Body of pancreas (tissue), 4 donors: ENCODE measurements around the gene GPR155. TPM values are rescaled to one million over a fixed set of nuclear protein-coding genes. Genes with fewer than 3 reads are reported as not detected.
"Not testable (repeated sequence)": the region's sequence is repeated elsewhere in the genome, so short reads cannot be mapped to it uniquely, and the experiment has no call there.

Experiments
- ATAC-seq: fragments of 150-250 bp; one replicate; pipeline ENCODE4 v1.9.1; 2016
- DNase-seq, 4 donors: peaks; one replicate each; pipeline ENCODE4 v3.0.0-alpha.2; 2019
- H3K27ac ChIP-seq, 4 donors: fragments of 200-600 bp; sonication (generic); 1 replicate in 3 of 4; 2 replicates in 1 of 4; pipeline versions ENCODE4 v1.5.1 to v1.6.1; 2016 to 2019; ENCODE audit warnings: mild to moderate bottlenecking in 1 of 4, mixed read lengths in 1 of 4, moderate library complexity in 1 of 4
- H3K27me3 ChIP-seq, 2 donors: fragments of 200-600 bp; sonication (generic); one replicate each; pipeline ENCODE4 v1.6.0; 2016; ENCODE audit warnings: mild to moderate bottlenecking in 1 of 2
- H3K36me3 ChIP-seq, 2 donors: fragments of 200-600 bp; sonication (generic); replicated peaks in 1 of 2; 2 replicates each; pipeline ENCODE4 v1.5.1; 2016; ENCODE audit warnings: low read depth in 2 of 2; ENCODE audit not compliant: insufficient read depth in 1 of 2
- H3K4me1 ChIP-seq: fragments of 200-600 bp; sonication (generic); one replicate; pipeline ENCODE4 v1.6.0; 2016
- H3K4me3 ChIP-seq, 2 donors: fragments of 200-600 bp; sonication (generic); 1 replicate in 1 of 2; 2 replicates in 1 of 2; pipeline ENCODE4 v1.5.1; 2016 to 2019
- H3K9me3 ChIP-seq, 3 donors: fragments of 200-600 bp; sonication (generic); 1 replicate in 2 of 3; 2 replicates in 1 of 3; pipeline ENCODE4 v1.5.1; 2016
- POLR2A ChIP-seq, 3 donors: fragments of 450-650 bp; IDR thresholded peaks; one replicate each; pipeline ENCODE4 v1.6.1; 2016; ENCODE audit warnings: antibody characterized with exemption in 3 of 3, mild to moderate bottlenecking in 2 of 3
- WGBS, 2 donors: methylation state at CpG; one replicate each; pipeline ENCODE4 v1.1.5; 2017; 5-methylcytosine and 5-hydroxymethylcytosine counted together
- intact Hi-C: fragments of 100-400 bp; cut with DNase I; formaldehyde crosslinking; loops from one replicate; pipeline ENCODE4 v1.15.1; 2023
- total RNA-seq, 2 donors: library from RNA; depleted of rRNA; stranded (reverse); fragments of >200 nt; gene quantifications; one replicate each; pipeline ENCODE4 v1.1.0, GENCODE V29; 2016
- TF ChIP-seq, protein P1 (sequence below), 7 experiments: fragments of 450-650 bp in 4 of 7; fragments of 200-600 bp in 3 of 7; sonication (generic) in 3 of 7; IDR thresholded peaks; one replicate each; pipeline ENCODE4 v1.5.1; 2016 to 2019; ENCODE audit warnings: antibody characterized with exemption in 7 of 7

The GPR155 gene
- total RNA-seq, 2 donors from 2014 or later: 4.6 to 8.6 TPM

DNA sequence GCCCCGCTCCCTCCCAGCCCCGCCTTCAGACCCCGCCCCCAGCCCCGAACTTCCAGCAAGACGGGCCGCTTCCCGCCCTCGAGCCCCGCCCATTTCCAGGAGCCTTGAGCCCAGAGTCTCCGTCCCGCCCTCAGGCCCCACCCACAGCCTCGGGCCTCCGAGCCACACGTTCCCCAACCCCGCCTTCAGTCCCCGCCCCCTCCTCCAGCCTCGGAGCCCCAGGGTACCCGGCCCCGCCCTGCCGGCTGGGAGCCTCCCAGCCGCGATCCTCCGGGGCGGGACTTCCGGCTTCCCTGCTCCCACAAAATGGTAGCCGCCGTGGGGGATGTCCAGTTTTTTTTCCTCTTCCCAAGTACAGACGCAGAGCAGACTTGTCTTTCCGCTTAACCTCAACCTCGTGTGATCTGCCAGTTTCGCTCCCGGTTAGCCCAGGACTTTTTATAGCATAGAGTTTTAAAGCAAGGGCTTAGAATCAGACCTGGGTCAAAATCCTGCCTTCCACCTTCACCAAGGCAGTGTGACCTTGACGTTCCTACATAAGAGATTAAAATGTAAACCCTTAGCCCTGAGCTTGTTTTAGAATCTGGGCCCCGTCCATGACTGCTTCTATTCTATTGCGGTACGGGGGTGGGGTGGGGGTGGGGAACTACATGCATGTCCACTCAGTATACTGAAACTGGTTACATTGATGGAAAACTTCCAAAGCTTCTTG is 435 bp upstream of the GPR155 start:
- H3K27ac ChIP-seq: peak overlapping the region; percentile 84 to 93 (median 90)
- H3K4me3 ChIP-seq: peak overlapping the region; percentile 86 to 90
- ATAC-seq (peak; percentile 98), DNase-seq (peak; percentile 100)
- H3K9me3 ChIP-seq: no peaks in the 10 kb centered on the region
- 0 to 2% methylated on average over 13 to 19 of the region's 36 CpGs for WGBS, 2 donors
- no peaks in the 10 kb centered on the region for H3K27me3 ChIP-seq
- H3K36me3 ChIP-seq: no peaks in the 10 kb centered on the region
- peaks cover 14% of the 10 kb centered on the region for H3K4me1 ChIP-seq
- TF ChIP-seq, protein P1, sequence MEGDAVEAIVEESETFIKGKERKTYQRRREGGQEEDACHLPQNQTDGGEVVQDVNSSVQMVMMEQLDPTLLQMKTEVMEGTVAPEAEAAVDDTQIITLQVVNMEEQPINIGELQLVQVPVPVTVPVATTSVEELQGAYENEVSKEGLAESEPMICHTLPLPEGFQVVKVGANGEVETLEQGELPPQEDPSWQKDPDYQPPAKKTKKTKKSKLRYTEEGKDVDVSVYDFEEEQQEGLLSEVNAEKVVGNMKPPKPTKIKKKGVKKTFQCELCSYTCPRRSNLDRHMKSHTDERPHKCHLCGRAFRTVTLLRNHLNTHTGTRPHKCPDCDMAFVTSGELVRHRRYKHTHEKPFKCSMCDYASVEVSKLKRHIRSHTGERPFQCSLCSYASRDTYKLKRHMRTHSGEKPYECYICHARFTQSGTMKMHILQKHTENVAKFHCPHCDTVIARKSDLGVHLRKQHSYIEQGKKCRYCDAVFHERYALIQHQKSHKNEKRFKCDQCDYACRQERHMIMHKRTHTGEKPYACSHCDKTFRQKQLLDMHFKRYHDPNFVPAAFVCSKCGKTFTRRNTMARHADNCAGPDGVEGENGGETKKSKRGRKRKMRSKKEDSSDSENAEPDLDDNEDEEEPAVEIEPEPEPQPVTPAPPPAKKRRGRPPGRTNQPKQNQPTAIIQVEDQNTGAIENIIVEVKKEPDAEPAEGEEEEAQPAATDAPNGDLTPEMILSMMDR (IDR thresholded peaks at IDR 0.05): no peak
- TF ChIP-seq POLR2A (IDR thresholded peaks at IDR 0.05): no peak
- intact Hi-C loops: no loop called here

DNA sequence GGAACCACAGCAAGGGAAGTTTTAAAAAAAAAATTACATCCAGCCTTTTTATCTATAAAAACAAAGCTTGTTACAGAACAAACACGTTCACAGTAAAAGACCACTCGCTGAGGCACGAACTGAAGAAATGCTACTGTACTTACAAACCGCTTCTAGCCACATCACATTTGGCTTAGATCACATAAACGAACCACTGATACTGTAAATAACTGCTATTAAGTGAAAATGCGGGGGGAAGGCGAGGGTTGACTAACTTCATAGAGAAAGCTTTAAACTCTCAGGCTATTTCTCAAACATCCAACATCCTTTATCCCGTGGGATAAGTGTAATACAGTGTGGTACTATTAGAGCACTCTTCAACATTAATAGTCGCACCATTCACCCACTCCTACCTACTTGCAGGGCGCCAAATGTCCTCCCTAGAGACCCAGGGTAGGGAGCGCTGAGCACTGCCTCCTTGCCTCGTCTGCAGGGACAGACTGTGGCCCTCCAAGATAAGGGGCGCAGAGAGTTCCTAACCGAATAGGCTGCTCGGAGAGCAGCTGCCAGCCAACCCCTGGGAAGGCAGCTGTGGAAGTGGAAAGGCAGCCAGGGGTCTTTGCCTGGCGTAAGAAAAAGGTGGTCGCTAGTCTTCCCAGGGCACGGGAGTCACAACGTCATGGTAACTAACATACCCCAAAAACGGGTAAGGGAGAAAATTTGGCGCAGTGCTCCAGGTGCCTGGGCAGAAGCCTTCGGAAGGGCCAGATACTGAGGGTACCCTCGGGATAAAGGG is 854 bp downstream of the GPR155 start:
- Histone ChIP-seq H3K27me3 (no peaks in the 10 kb centered on the region), H3K4me3 (peak overlapping the region; percentile 86 to 90), H3K36me3 (no peaks in the 10 kb centered on the region), H3K27ac (peak overlapping the region; percentile 48 to 93 (median 90)), H3K4me1 (peaks cover 14% of the 10 kb centered on the region), H3K9me3 (no peaks in the 10 kb centered on the region)
- ATAC-seq: peak; percentile 35
- TF ChIP-seq, protein P1 (IDR thresholded peaks at IDR 0.05): peak in 1 of 7 experiments; percentile 8
- no peak for TF ChIP-seq POLR2A (IDR thresholded peaks at IDR 0.05)
- intact Hi-C loops: no loop called here
- 3 to 4% methylated on average over 23 of the region's 23 CpGs for WGBS, 2 donors
- DNase-seq: peak; percentile 39 to 62 (median 48)

DNA sequence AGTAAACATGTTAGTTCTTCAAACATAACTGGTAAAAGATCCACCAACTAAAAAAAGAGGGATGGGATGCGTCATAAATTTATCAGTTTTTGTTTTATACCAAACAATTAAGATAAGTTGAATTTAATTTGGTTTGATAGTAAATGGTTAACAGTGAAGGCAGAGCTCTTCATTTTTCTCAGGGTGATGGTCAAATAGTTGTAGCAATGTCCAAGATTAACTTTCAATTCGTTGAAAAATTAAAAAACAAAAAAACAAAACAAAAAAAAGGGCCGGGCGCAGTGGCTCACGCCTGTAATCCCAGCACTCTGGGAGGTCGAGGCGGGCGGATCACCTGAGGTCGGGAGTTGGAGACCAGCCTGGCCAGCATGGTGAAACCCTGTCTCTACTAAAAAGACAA is 1.8 kb downstream of the GPR155 start:
- DNase-seq, H3K4me3 ChIP-seq, H3K36me3 ChIP-seq, H3K27me3 ChIP-seq, intact Hi-C loops, H3K27ac ChIP-seq, ATAC-seq, H3K9me3 ChIP-seq: not testable (repeated sequence)
- WGBS, 2 donors: 43 to 53% methylated on average over 9 of the region's 9 CpGs
- H3K4me1 ChIP-seq: peaks cover 14% of the 10 kb centered on the region

DNA sequence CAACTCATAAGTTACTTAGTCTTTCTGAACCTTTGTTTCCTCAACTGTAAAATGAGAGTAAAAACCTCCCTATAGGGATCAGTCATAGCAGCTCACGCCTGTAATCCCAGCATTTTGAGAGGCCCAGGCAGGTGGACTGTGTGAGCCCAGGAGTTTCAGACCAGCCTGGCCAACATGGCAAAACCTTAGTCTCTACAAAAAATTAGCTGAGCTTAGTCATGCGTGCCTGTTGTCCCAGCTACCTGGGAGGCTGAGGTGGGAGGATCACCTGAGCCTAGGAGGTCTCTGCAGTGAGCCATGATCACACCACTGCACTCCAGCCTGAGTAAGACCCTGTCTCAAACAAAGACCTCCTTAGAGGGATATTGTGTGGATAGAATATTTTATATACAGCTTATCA is 2.3 kb downstream of the GPR155 start:
- Histone ChIP-seq H3K4me1 (peaks cover 14% of the 10 kb centered on the region), H3K36me3 (no peaks in the 10 kb centered on the region), H3K27me3 (no peaks in the 10 kb centered on the region), H3K4me3 (no peak overlapping the region), H3K9me3 (no peaks in the 10 kb centered on the region), H3K27ac (peak overlapping the region in 1 of 4 donors; percentile 21)
- 58 to 62% methylated on average over 2 of the region's 2 CpGs for WGBS, 2 donors
- TF ChIP-seq POLR2A (IDR thresholded peaks at IDR 0.05): no peak
- TF ChIP-seq, protein P1 (IDR thresholded peaks at IDR 0.05): no peak
- intact Hi-C loops: no loop called here
- ATAC-seq: no peak
- DNase-seq: no peak

DNA sequence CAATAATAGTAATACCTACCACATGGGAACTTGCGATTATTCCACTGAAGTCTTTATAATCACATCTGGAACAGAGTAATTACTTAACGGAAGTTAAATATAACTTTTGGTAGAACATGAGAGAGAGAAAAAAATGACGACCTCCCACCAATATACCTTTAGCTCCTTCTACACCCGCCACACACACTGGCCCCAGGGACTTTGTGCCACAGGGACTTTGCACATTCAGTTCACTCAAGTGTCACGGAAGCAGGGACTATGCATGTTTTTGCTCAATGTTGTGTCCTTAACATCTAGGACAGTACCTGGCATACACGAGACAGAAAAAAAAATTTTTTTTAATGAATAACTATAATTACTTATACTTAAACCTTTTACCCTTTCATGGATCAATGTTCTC is 4.0 kb downstream of the GPR155 start:
- WGBS, 2 donors: 81 to 87% methylated on average over 6 of the region's 6 CpGs
- TF ChIP-seq POLR2A (IDR thresholded peaks at IDR 0.05): no peak
- TF ChIP-seq, protein P1 (IDR thresholded peaks at IDR 0.05): no peak
- Histone ChIP-seq H3K4me3 (no peak overlapping the region), H3K36me3 (no peaks in the 10 kb centered on the region), H3K27me3 (no peaks in the 10 kb centered on the region), H3K4me1 (peaks cover 14% of the 10 kb centered on the region), H3K27ac (no peak overlapping the region), H3K9me3 (no peaks in the 10 kb centered on the region)
- ATAC-seq (no peak), DNase-seq (no peak)
- intact Hi-C loops: no loop called here
